Activated naive CD8-positive, alpha-beta T cell (primary cell): ENCODE results near the gene DEPDC7.

ENCODE experiments used
- H3K27ac Mint-ChIP-seq: one replicate; pipeline ENCODE4 v1.8.0; 2021; ENCODE audit warnings: mixed read lengths
- H3K27me3 Mint-ChIP-seq: one replicate; pipeline ENCODE4 v1.8.0; 2021; ENCODE audit warnings: mixed read lengths
- H3K36me3 Mint-ChIP-seq: one replicate; pipeline ENCODE4 v1.8.0; 2021; ENCODE audit warnings: mixed read lengths
- H3K4me1 Mint-ChIP-seq: one replicate; pipeline ENCODE4 v1.8.0; 2021; ENCODE audit warnings: low read depth, mixed read lengths
- H3K4me3 Mint-ChIP-seq: one replicate; pipeline ENCODE4 v1.8.0; 2021; ENCODE audit warnings: mild to moderate bottlenecking, mixed read lengths
- H3K9me3 Mint-ChIP-seq: one replicate; pipeline ENCODE4 v1.8.0; 2021; ENCODE audit warnings: low read depth, mixed read lengths

The DEPDC7 gene

GRCh38 chr11:33063326-33063881 lies 47.7 kb downstream of the DEPDC7 start:
- Mint-ChIP-seq H3K36me3 (peaks cover 24% of the 10 kb centered on the region), H3K4me3 (peak overlapping the region; percentile 15), H3K27ac (peak overlapping the region; percentile 43), H3K27me3 (no peaks in the 10 kb centered on the region), H3K4me1 (peaks cover 37% of the 10 kb centered on the region), H3K9me3 (no peaks in the 10 kb centered on the region)

GRCh38 chr11:33064033-33064825 lies 48.6 kb downstream of the DEPDC7 start:
- Mint-ChIP-seq H3K9me3 (no peaks in the 10 kb centered on the region), H3K36me3 (peaks cover 19% of the 10 kb centered on the region), H3K4me1 (peaks cover 37% of the 10 kb centered on the region), H3K27ac (peak overlapping the region; percentile 80), H3K27me3 (no peaks in the 10 kb centered on the region), H3K4me3 (peak overlapping the region; percentile 47)

- no peaks in the 10 kb centered on the region for H3K9me3 Mint-ChIP-seq
- H3K4me3 Mint-ChIP-seq: peak overlapping the region; percentile 47
- H3K36me3 Mint-ChIP-seq: peaks cover 15% of the 10 kb centered on the region
- H3K27ac Mint-ChIP-seq: peak overlapping the region; percentile 80
- peaks cover 37% of the 10 kb centered on the region for H3K4me1 Mint-ChIP-seq
- H3K27me3 Mint-ChIP-seq: no peaks in the 10 kb centered on the region
These were observed 49.2 kb downstream of the DEPDC7 start for GRCh38 chr11:33064866-33065265.

- no peaks in the 10 kb centered on the region for H3K9me3 Mint-ChIP-seq
- H3K27me3 Mint-ChIP-seq: no peaks in the 10 kb centered on the region
- peaks cover 15% of the 10 kb centered on the region for H3K36me3 Mint-ChIP-seq
- H3K4me3 Mint-ChIP-seq: no peak overlapping the region
- H3K4me1 Mint-ChIP-seq: peaks cover 37% of the 10 kb centered on the region
- H3K27ac Mint-ChIP-seq: no peak overlapping the region
These were observed 49.9 kb downstream of the DEPDC7 start for GRCh38 chr11:33065445-33066178.

- peaks cover 20% of the 10 kb centered on the region for H3K36me3 Mint-ChIP-seq
- H3K4me1 Mint-ChIP-seq: peaks cover 33% of the 10 kb centered on the region
- H3K4me3 Mint-ChIP-seq: no peak overlapping the region
- no peaks in the 10 kb centered on the region for H3K27me3 Mint-ChIP-seq
- no peak overlapping the region for H3K27ac Mint-ChIP-seq
- H3K9me3 Mint-ChIP-seq: no peaks in the 10 kb centered on the region
These were observed 51.6 kb downstream of the DEPDC7 start for GRCh38 chr11:33067294-33067693.

GRCh38 chr11:33068611-33069340 lies 53.1 kb downstream of the DEPDC7 start:
- Mint-ChIP-seq H3K4me3 (no peak overlapping the region), H3K4me1 (peaks cover 19% of the 10 kb centered on the region), H3K27ac (no peak overlapping the region), H3K27me3 (no peaks in the 10 kb centered on the region), H3K9me3 (no peaks in the 10 kb centered on the region), H3K36me3 (peaks cover 21% of the 10 kb centered on the region)

GRCh38 chr11:33072465-33072864 lies 56.8 kb downstream of the DEPDC7 start:
- Mint-ChIP-seq H3K4me3 (no peak overlapping the region), H3K36me3 (peaks cover 26% of the 10 kb centered on the region), H3K4me1 (no peaks in the 10 kb centered on the region), H3K27ac (no peak overlapping the region), H3K27me3 (no peaks in the 10 kb centered on the region), H3K9me3 (no peaks in the 10 kb centered on the region)
